ENCODE results near the gene EGFLAM. TPM values are rescaled to one million over a fixed set of nuclear protein-coding genes. Genes with fewer than 3 reads are reported as not detected.

EGFLAM gene
- total RNA-seq, 1 experiment from 2014 or later: 1.1 TPM

GRCh38 chr5:38347040-38347763, 88.8 kb downstream of the EGFLAM start:
- peaks cover 3% of the 10 kb centered on the region; the same call in 1 of the 2 replicates for H3K9me3 Mint-ChIP-seq
- 0 out of 2 replicates have a peak, but pooled peaks cover 4% of the 10 kb centered on the region for H3K4me1 Mint-ChIP-seq
- POLR2A ChIA-PET: no interaction called here
- H3K36me3 Mint-ChIP-seq: no peaks in the 10 kb centered on the region
- ATAC-seq (no peak), DNase-seq (ENCODE audit: low spot score) (no peak)
- H3K4me3 Mint-ChIP-seq: no peak overlapping the region
- TF ChIP-seq SOX15 (CRISPR knock-in tag; IDR thresholded peaks at IDR 0.05): no peak
- TF ChIP-seq ZNF423 (CRISPR knock-in tag; IDR thresholded peaks at IDR 0.05): no peak
- TF ChIP-seq ESRRA (CRISPR knock-in tag; IDR thresholded peaks at IDR 0.05; ENCODE audit: borderline replicate concordance): no peak
- TF ChIP-seq NFATC4 (CRISPR knock-in tag; IDR thresholded peaks at IDR 0.05): no peak
- TF ChIP-seq ZMAT4 (CRISPR knock-in tag; IDR thresholded peaks at IDR 0.05): no peak
- TF ChIP-seq CTCF (IDR thresholded peaks at IDR 0.05): no peak
- no peak for TF ChIP-seq ZNF232 (CRISPR knock-in tag; IDR thresholded peaks at IDR 0.05)
- TF ChIP-seq GTF2I (CRISPR knock-in tag; conservative IDR thresholded peaks at IDR 0.05): no peak
- TF ChIP-seq NFE2L1 (CRISPR knock-in tag; IDR thresholded peaks at IDR 0.05): no peak
- CTCF ChIA-PET: no interaction called here
- no peaks in the 10 kb centered on the region for H3K27me3 Mint-ChIP-seq (ENCODE audit: low read depth)
- no peak overlapping the region for H3K27ac Mint-ChIP-seq

GRCh38 chr5:38347896-38348295, 89.5 kb downstream of the EGFLAM start:
- TF ChIP-seq ZNF425 (CRISPR knock-in tag; conservative IDR thresholded peaks at IDR 0.05): no peak
- TF ChIP-seq ZNF317 (CRISPR knock-in tag; IDR thresholded peaks at IDR 0.05; ENCODE audit: borderline replicate concordance, low read depth): no peak
- TF ChIP-seq JUN (CRISPR knock-in tag; IDR thresholded peaks at IDR 0.05): no peak
- no peak for TF ChIP-seq NFATC4 (CRISPR knock-in tag; IDR thresholded peaks at IDR 0.05)
- no peak for DNase-seq (ENCODE audit: low spot score)
- ATAC-seq: no peak
- ChIA-PET POLR2A (no interaction called here), CTCF (no interaction called here)
- Mint-ChIP-seq H3K9me3 (peaks cover 3% of the 10 kb centered on the region; the same call in 1 of the 2 replicates), H3K27ac (no peak overlapping the region), H3K4me1 (0 out of 2 replicates have a peak, but pooled peaks cover 4% of the 10 kb centered on the region), H3K4me3 (no peak overlapping the region), H3K27me3 (ENCODE audit: low read depth) (no peaks in the 10 kb centered on the region), H3K36me3 (no peaks in the 10 kb centered on the region)

GRCh38 chr5:38360323-38361061, 102.1 kb downstream of the EGFLAM start:
- Mint-ChIP-seq H3K27me3 (ENCODE audit: low read depth) (no peaks in the 10 kb centered on the region), H3K36me3 (no peaks in the 10 kb centered on the region), H3K27ac (no peak overlapping the region), H3K4me1 (no peaks in the 10 kb centered on the region), H3K4me3 (no peak overlapping the region), H3K9me3 (peaks cover 3% of the 10 kb centered on the region; the same call in 1 of the 2 replicates)
- ChIA-PET CTCF (no interaction called here), POLR2A (no interaction called here)
- ATAC-seq (no peak), DNase-seq (ENCODE audit: low spot score) (no peak)
- TF ChIP-seq NFE2L1 (CRISPR knock-in tag; IDR thresholded peaks at IDR 0.05) (no peak), ZNF317 (CRISPR knock-in tag; IDR thresholded peaks at IDR 0.05; ENCODE audit: borderline replicate concordance, low read depth) (no peak), FOXK1 (CRISPR knock-in tag; IDR thresholded peaks at IDR 0.05) (no peak), ZBTB43 (CRISPR knock-in tag; IDR thresholded peaks at IDR 0.05) (no peak), ATF3 (CRISPR knock-in tag; conservative IDR thresholded peaks at IDR 0.05) (no peak), TCF7 (CRISPR knock-in tag; IDR thresholded peaks at IDR 0.05; ENCODE audit: low read depth) (no peak), AFF4 (CRISPR knock-in tag; IDR thresholded peaks at IDR 0.05; ENCODE audit: borderline replicate concordance) (no peak), CBFB (CRISPR knock-in tag; IDR thresholded peaks at IDR 0.05; ENCODE audit: low read depth) (no peak), ATF1 (CRISPR knock-in tag; IDR thresholded peaks at IDR 0.05) (no peak), ZNF263 (CRISPR knock-in tag; IDR thresholded peaks at IDR 0.05; ENCODE audit: low read depth) (no peak)
